K562 (cell line): ENCODE data around the gene CALHM1. TPM values are rescaled to one million over a fixed set of nuclear protein-coding genes. Genes with fewer than 3 reads are reported as not detected.
A peak's percentile ranks its signal among the peaks of the same experiment; 100 is the strongest.

ENCODE experiments used
- CEBPB ChIP-seq: fragments of 450-650 bp; IDR thresholded peaks from 2 replicates; pipeline ENCODE4 v1.6.1; 2016; ENCODE audit warnings: missing genetic modification characterization, missing compliant biosample characterization
- ERF ChIP-seq: fragments of 450-650 bp; formaldehyde crosslinking; IDR thresholded peaks from 2 replicates; pipeline ENCODE4 v1.4.0; 2020; ENCODE audit warnings: mild to moderate bottlenecking, mixed read lengths
- EZH2 ChIP-seq: IDR thresholded peaks from 2 replicates; pipeline ENCODE4 v1.6.1; 2012; ENCODE audit warnings: low read depth, mild to moderate bottlenecking, inconsistent platforms, low read length, borderline replicate concordance
- FOXK2 ChIP-seq, 2 experiments: fragments of 450-650 bp; IDR thresholded peaks in 1 of 2; conservative IDR thresholded peaks in 1 of 2; 2 replicates each; pipeline ENCODE4 v1.6.1; 2016; ENCODE audit warnings: low read depth in 2 of 2, mild to moderate bottlenecking in 1 of 2
- KDM2B ChIP-seq: fragments of 250-450 bp; sonication (Bioruptor Pico); IDR thresholded peaks from 2 replicates; pipeline ENCODE4 v1.8.0; 2021; ENCODE audit warnings: mild to moderate bottlenecking, moderate library complexity
- MCM2 ChIP-seq: fragments of 450-650 bp; IDR thresholded peaks from 2 replicates; pipeline ENCODE4 v1.6.1; 2017; ENCODE audit warnings: low read depth, mild to moderate bottlenecking
- NCOR1 ChIP-seq: fragments of 450-650 bp; IDR thresholded peaks from 2 replicates; pipeline ENCODE4 v1.6.1; 2016; ENCODE audit warnings: mild to moderate bottlenecking, moderate library complexity
- PHF21A ChIP-seq: fragments of 450-650 bp; IDR thresholded peaks from 2 replicates; pipeline ENCODE4 v1.6.1; 2017; ENCODE audit warnings: low read depth, borderline replicate concordance
- RAD51 ChIP-seq: fragments of 450-650 bp; IDR thresholded peaks from 2 replicates; pipeline ENCODE4 v1.7.1; 2016; ENCODE audit warnings: low read depth, mild to moderate bottlenecking, borderline replicate concordance
- TRIM24 ChIP-seq, 2 experiments: fragments of 450-650 bp; IDR thresholded peaks; 2 replicates each; pipeline ENCODE4 v1.6.1; 2016
- XRCC3 ChIP-seq: fragments of 450-650 bp; IDR thresholded peaks from 2 replicates; pipeline ENCODE4 v1.6.1; 2017; ENCODE audit warnings: mild to moderate bottlenecking, moderate library complexity
- ZNF175 ChIP-seq: fragments of 200-800 bp; sonication (Bioruptor generic); IDR thresholded peaks from 2 replicates; pipeline ENCODE4 v1.6.1; 2016; ENCODE audit warnings: low read depth, mild to moderate bottlenecking, missing genetic modification characterization, missing compliant biosample characterization
- ZNF274 ChIP-seq: IDR thresholded peaks from 2 replicates; pipeline ENCODE4 v1.6.1; 2011; ENCODE audit warnings: low read depth, mild to moderate bottlenecking, low read length, moderate library complexity, borderline replicate concordance
- ZNF41 ChIP-seq: fragments of 250-450 bp; sonication (Bioruptor Pico); conservative IDR thresholded peaks from 2 replicates; pipeline ENCODE4 v1.4.0; 2020; ENCODE audit warnings: mild to moderate bottlenecking
- ZSCAN32 ChIP-seq: fragments of 450-650 bp; formaldehyde crosslinking; IDR thresholded peaks from 2 replicates; pipeline ENCODE4 v1.4.0; 2020; ENCODE audit warnings: mild to moderate bottlenecking, moderate library complexity
- polyA plus RNA-seq, 8 experiments: library from polyadenylated mRNA; depleted of rRNA in 4 of 8; stranded (reverse) in 5 of 8; unstranded in 3 of 8; fragments of >200 nt; fragmentation: Nextera tagmentation in 2 of 8; fragmentation: Illumina TruSeq in 1 of 8; extraction: Ambion mirVana in 2 of 8; extraction: Trizol in 1 of 8; gene quantifications; 2 replicates each; pipeline versions ENCODE4 v1.2.1 to v1.2.3, GENCODE V29; 2011 to 2014; ENCODE audit warnings: inconsistent platforms in 1 of 8, missing spikeins in 1 of 8
- total RNA-seq, 7 experiments: library from RNA; depleted of rRNA in 6 of 7; stranded (reverse); fragments of >200 nt in 6 of 7; fragmentation: Illumina TruSeq in 2 of 7; extraction: Trizol in 2 of 7; gene quantifications; 2 replicates each; pipeline versions ENCODE4 v1.2.1 to v1.2.3, GENCODE V29; 2011 to 2021; ENCODE audit warnings: low replicate concordance in 1 of 7
- TF ChIP-seq, protein P1 (sequence below), 2 experiments: fragments of 450-650 bp; formaldehyde crosslinking in 1 of 2; IDR thresholded peaks; 2 replicates each; pipeline versions ENCODE4 v1.4.0 to v1.6.1; 2014 to 2020; ENCODE audit warnings: mild to moderate bottlenecking in 2 of 2, borderline replicate concordance in 1 of 2, low read depth in 1 of 2
- TF ChIP-seq, protein P2 (sequence below): sonication (generic); formaldehyde crosslinking; IDR thresholded peaks from 2 replicates; pipeline ENCODE4 v1.8.1; 2022; ENCODE audit warnings: missing genetic modification reagents
- TF ChIP-seq, protein P3 (sequence below): IDR thresholded peaks from 2 replicates; pipeline ENCODE4 v1.6.1; 2011; ENCODE audit warnings: borderline replicate concordance, low read depth, mild to moderate bottlenecking, moderate library complexity, low read length; ENCODE audit not compliant: insufficient read depth, poor library complexity, severe bottlenecking

CALHM1 gene
- total and polyA plus RNA-seq, 9 of the 15 experiments (the other 6 are each of a cell fraction or from before 2014, with no cell fraction given): 0.03 TPM; not detected in 8

DNA sequence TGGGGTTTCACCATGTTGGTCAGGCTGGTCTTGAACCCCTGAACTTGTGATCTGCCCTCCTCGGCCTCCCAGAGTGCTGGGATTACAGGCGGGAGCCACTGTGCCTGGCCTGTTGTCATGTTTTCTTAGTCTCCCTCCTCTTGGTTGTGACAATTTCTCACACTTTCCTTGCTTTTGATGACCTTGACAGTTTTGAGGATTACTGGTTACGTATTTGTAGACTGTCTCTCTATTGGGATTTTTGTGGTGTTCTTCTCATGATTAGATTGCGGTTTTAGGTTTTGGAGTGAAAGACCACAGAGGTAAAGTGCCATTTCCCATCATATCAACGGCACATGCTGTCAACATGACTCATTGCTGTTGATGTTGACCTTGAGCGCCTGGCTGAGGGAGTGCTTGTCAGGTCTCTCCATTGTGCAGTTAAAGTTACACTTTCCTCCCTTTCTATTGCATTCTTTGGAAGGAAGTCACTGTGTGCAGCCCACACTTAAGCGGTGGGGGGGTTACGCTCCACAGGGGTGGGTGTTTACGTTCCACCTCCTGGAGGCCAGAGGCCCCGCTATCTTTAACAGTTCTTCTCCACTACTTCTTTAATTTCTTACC is 45.6 kb upstream of the CALHM1 start (continued):
- TF ChIP-seq, protein P1, sequence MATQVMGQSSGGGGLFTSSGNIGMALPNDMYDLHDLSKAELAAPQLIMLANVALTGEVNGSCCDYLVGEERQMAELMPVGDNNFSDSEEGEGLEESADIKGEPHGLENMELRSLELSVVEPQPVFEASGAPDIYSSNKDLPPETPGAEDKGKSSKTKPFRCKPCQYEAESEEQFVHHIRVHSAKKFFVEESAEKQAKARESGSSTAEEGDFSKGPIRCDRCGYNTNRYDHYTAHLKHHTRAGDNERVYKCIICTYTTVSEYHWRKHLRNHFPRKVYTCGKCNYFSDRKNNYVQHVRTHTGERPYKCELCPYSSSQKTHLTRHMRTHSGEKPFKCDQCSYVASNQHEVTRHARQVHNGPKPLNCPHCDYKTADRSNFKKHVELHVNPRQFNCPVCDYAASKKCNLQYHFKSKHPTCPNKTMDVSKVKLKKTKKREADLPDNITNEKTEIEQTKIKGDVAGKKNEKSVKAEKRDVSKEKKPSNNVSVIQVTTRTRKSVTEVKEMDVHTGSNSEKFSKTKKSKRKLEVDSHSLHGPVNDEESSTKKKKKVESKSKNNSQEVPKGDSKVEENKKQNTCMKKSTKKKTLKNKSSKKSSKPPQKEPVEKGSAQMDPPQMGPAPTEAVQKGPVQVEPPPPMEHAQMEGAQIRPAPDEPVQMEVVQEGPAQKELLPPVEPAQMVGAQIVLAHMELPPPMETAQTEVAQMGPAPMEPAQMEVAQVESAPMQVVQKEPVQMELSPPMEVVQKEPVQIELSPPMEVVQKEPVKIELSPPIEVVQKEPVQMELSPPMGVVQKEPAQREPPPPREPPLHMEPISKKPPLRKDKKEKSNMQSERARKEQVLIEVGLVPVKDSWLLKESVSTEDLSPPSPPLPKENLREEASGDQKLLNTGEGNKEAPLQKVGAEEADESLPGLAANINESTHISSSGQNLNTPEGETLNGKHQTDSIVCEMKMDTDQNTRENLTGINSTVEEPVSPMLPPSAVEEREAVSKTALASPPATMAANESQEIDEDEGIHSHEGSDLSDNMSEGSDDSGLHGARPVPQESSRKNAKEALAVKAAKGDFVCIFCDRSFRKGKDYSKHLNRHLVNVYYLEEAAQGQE (IDR thresholded peaks at IDR 0.05; ENCODE audit: borderline replicate concordance): no peak
- TF ChIP-seq, protein P1 (CRISPR knock-in tag; IDR thresholded peaks at IDR 0.05; ENCODE audit: low read depth): no peak
- TF ChIP-seq ZNF274: no peak
- no peak for TF ChIP-seq EZH2
- no peak for TF ChIP-seq XRCC3
- peak; percentile 93 to 94 for TF ChIP-seq FOXK2 (conservative IDR thresholded peaks at IDR 0.05 in 1 of 2, IDR thresholded peaks at IDR 0.05 in 1 of 2; ENCODE audit: low read depth in 2 of 2)
- TF ChIP-seq ZSCAN32 (CRISPR knock-in tag): no peak
- TF ChIP-seq ZNF175 (CRISPR knock-in tag): no peak
- TF ChIP-seq TRIM24 (IDR thresholded peaks at IDR 0.05): peak; percentile 17 to 73; a peak in 3 of 4 replicates
- no peak for TF ChIP-seq RAD51
- TF ChIP-seq CEBPB: no peak
- no peak for TF ChIP-seq PHF21A
- no peak for TF ChIP-seq ERF (CRISPR knock-in tag)
- TF ChIP-seq ZNF41 (CRISPR knock-in tag): no peak
- TF ChIP-seq MCM2: no peak
- TF ChIP-seq, protein P2, sequence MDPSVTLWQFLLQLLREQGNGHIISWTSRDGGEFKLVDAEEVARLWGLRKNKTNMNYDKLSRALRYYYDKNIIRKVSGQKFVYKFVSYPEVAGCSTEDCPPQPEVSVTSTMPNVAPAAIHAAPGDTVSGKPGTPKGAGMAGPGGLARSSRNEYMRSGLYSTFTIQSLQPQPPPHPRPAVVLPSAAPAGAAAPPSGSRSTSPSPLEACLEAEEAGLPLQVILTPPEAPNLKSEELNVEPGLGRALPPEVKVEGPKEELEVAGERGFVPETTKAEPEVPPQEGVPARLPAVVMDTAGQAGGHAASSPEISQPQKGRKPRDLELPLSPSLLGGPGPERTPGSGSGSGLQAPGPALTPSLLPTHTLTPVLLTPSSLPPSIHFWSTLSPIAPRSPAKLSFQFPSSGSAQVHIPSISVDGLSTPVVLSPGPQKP (CRISPR knock-in tag): no peak
- TF ChIP-seq KDM2B (CRISPR knock-in tag): no peak
- TF ChIP-seq, protein P3, sequence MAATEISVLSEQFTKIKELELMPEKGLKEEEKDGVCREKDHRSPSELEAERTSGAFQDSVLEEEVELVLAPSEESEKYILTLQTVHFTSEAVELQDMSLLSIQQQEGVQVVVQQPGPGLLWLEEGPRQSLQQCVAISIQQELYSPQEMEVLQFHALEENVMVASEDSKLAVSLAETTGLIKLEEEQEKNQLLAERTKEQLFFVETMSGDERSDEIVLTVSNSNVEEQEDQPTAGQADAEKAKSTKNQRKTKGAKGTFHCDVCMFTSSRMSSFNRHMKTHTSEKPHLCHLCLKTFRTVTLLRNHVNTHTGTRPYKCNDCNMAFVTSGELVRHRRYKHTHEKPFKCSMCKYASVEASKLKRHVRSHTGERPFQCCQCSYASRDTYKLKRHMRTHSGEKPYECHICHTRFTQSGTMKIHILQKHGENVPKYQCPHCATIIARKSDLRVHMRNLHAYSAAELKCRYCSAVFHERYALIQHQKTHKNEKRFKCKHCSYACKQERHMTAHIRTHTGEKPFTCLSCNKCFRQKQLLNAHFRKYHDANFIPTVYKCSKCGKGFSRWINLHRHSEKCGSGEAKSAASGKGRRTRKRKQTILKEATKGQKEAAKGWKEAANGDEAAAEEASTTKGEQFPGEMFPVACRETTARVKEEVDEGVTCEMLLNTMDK: no peak
- peak; percentile 75 for TF ChIP-seq NCOR1
